Activated T-cell treated with anti-CD3 and anti-CD28 coated beads, Interleukin-2, amount 50 U/mL, for 72 hours (primary cell): ENCODE results near the gene NPIPB2. TPM values are rescaled to one million over a fixed set of nuclear protein-coding genes. Genes with fewer than 3 reads are reported as not detected.

Experiments used
- ATAC-seq, 2 donors: fragments of 150-1000 bp; cut with Tn5 transposase; replicated peaks in 1 of 2; 2 replicates each; pipeline ENCODE4 v1.10.0; 2021; ENCODE audit warnings: moderate library complexity in 2 of 2, mild to moderate bottlenecking in 1 of 2
- DNase-seq, 2 donors: peaks; one replicate each; pipeline ENCODE4 v3.0.0; 2021 to 2022; ENCODE audit warnings: mixed read lengths in 1 of 2
- H3K27ac Mint-ChIP-seq: one replicate; pipeline ENCODE4 v1.8.0; 2022; ENCODE audit warnings: mild to moderate bottlenecking, moderate library complexity, mixed read lengths
- H3K27me3 Mint-ChIP-seq: one replicate; pipeline ENCODE4 v1.8.0; 2022; ENCODE audit warnings: low read depth, mixed read lengths
- H3K36me3 Mint-ChIP-seq, 2 donors: one replicate each; pipeline ENCODE4 v1.8.0; 2022; ENCODE audit warnings: mixed read lengths in 2 of 2, mild to moderate bottlenecking in 1 of 2; ENCODE audit not compliant: insufficient read depth in 2 of 2
- H3K4me1 Mint-ChIP-seq: one replicate; pipeline ENCODE4 v1.8.0; 2022; ENCODE audit warnings: low read depth, mixed read lengths
- H3K4me3 Mint-ChIP-seq, 2 donors: one replicate each; pipeline ENCODE4 v1.8.0; 2022; ENCODE audit warnings: mild to moderate bottlenecking in 2 of 2, mixed read lengths in 2 of 2, moderate library complexity in 2 of 2
- H3K9me3 Mint-ChIP-seq, 2 donors: one replicate each; pipeline ENCODE4 v1.8.0; 2022; ENCODE audit warnings: mixed read lengths in 2 of 2
- total RNA-seq, 2 donors: library from RNA; stranded (reverse); gene quantifications; one replicate each; pipeline ENCODE4 v1.2.3, GENCODE V29; 2022

The NPIPB2 gene
- total RNA-seq, 2 donors from 2014 or later, result 13.3 to 17.3 TPM

- H3K27me3 Mint-ChIP-seq, result no peaks in the 10 kb centered on the region
- H3K4me3 Mint-ChIP-seq, result no peak overlapping the region
- peaks cover 3 to 15% of the 10 kb centered on the region in 2 donors for H3K36me3 Mint-ChIP-seq
- ATAC-seq (no peak), DNase-seq (no peak)
- peak overlapping the region; percentile 81 for H3K27ac Mint-ChIP-seq
- no peaks in the 10 kb centered on the region for H3K9me3 Mint-ChIP-seq
- H3K4me1 Mint-ChIP-seq, result peaks cover 57% of the 10 kb centered on the region
Measured at GRCh38 chr16:11907160-11907970, 34.5 kb downstream of the NPIPB2 start.

- Mint-ChIP-seq H3K27ac (no peak overlapping the region), H3K4me1 (peaks cover 44% of the 10 kb centered on the region), H3K9me3 (no peaks in the 10 kb centered on the region), H3K4me3 (no peak overlapping the region), H3K36me3 (peaks cover 3 to 10% of the 10 kb centered on the region in 2 donors), H3K27me3 (no peaks in the 10 kb centered on the region)
- DNase-seq, result no peak
- ATAC-seq, result no peak
Measured at GRCh38 chr16:11903906-11904305, 37.9 kb downstream of the NPIPB2 start.

GRCh38 chr16:11901091-11901490 is 40.8 kb downstream of the NPIPB2 start:
- H3K9me3 Mint-ChIP-seq, result no peaks in the 10 kb centered on the region

GRCh38 chr16:11896486-11897176 is 45.2 kb downstream of the NPIPB2 start:
- peaks cover 0 to 12% of the 10 kb centered on the region in 2 donors for H3K36me3 Mint-ChIP-seq
- H3K4me3 Mint-ChIP-seq, result peak overlapping the region in 1 of 2 donors; percentile 1
- H3K27me3 Mint-ChIP-seq, result no peaks in the 10 kb centered on the region
- peak in 1 of 2 donors; percentile 69 for ATAC-seq
- no peak for DNase-seq
- peak overlapping the region; percentile 83 for H3K27ac Mint-ChIP-seq
- peaks cover 42% of the 10 kb centered on the region for H3K4me1 Mint-ChIP-seq
- no peaks in the 10 kb centered on the region for H3K9me3 Mint-ChIP-seq

More at GRCh38 chr16:11901091-11901490, 40.8 kb downstream of the NPIPB2 start:
- ATAC-seq (peak; percentile 31 to 58), DNase-seq (no peak)
- peak overlapping the region; percentile 87 for H3K27ac Mint-ChIP-seq
- peaks cover 3 to 7% of the 10 kb centered on the region in 2 donors for H3K36me3 Mint-ChIP-seq
- peak overlapping the region in 1 of 2 donors; percentile 25 for H3K4me3 Mint-ChIP-seq
- no peaks in the 10 kb centered on the region for H3K27me3 Mint-ChIP-seq
- H3K4me1 Mint-ChIP-seq, result peaks cover 44% of the 10 kb centered on the region

- Mint-ChIP-seq H3K36me3 (peaks cover 0 to 18% of the 10 kb centered on the region in 2 donors), H3K9me3 (no peaks in the 10 kb centered on the region), H3K4me1 (peaks cover 20% of the 10 kb centered on the region), H3K4me3 (no peak overlapping the region), H3K27ac (no peak overlapping the region), H3K27me3 (no peaks in the 10 kb centered on the region)
- ATAC-seq (no peak), DNase-seq (no peak)
Measured at GRCh38 chr16:11893571-11893970, 48.3 kb downstream of the NPIPB2 start.

GRCh38 chr16:11892761-11893160 is 49.1 kb downstream of the NPIPB2 start:
- Mint-ChIP-seq H3K27ac (no peak overlapping the region), H3K4me1 (peaks cover 14% of the 10 kb centered on the region), H3K27me3 (no peaks in the 10 kb centered on the region), H3K4me3 (no peak overlapping the region), H3K9me3 (no peaks in the 10 kb centered on the region), H3K36me3 (peaks cover 0 to 24% of the 10 kb centered on the region in 2 donors)
- DNase-seq (no peak), ATAC-seq (no peak)

- ATAC-seq, result no peak
- peaks cover 0 to 32% of the 10 kb centered on the region in 2 donors for H3K36me3 Mint-ChIP-seq
Measured at GRCh38 chr16:11890231-11890965, 51.4 kb downstream of the NPIPB2 start.

GRCh38 chr16:11886881-11887280 is 55.0 kb downstream of the NPIPB2 start:
- H3K27ac Mint-ChIP-seq, result peak overlapping the region; percentile 66
- no peak overlapping the region for H3K4me3 Mint-ChIP-seq
- DNase-seq (no peak), ATAC-seq (no peak)
- no peaks in the 10 kb centered on the region for H3K4me1 Mint-ChIP-seq
- no peaks in the 10 kb centered on the region for H3K9me3 Mint-ChIP-seq
- H3K27me3 Mint-ChIP-seq, result no peaks in the 10 kb centered on the region
- peaks cover 0 to 32% of the 10 kb centered on the region in 2 donors for H3K36me3 Mint-ChIP-seq

More at GRCh38 chr16:11890231-11890965, 51.4 kb downstream of the NPIPB2 start:
- Mint-ChIP-seq H3K27me3 (no peaks in the 10 kb centered on the region), H3K9me3 (no peaks in the 10 kb centered on the region), H3K4me1 (no peaks in the 10 kb centered on the region), H3K27ac (no peak overlapping the region), H3K4me3 (no peak overlapping the region)
- DNase-seq, result no peak

GRCh38 chr16:11884035-11884434 is 57.8 kb downstream of the NPIPB2 start:
- DNase-seq (no peak), ATAC-seq (no peak)
- Mint-ChIP-seq H3K36me3 (peaks cover 2 to 26% of the 10 kb centered on the region in 2 donors), H3K27ac (no peak overlapping the region), H3K9me3 (no peaks in the 10 kb centered on the region), H3K4me3 (no peak overlapping the region), H3K27me3 (no peaks in the 10 kb centered on the region), H3K4me1 (no peaks in the 10 kb centered on the region)

GRCh38 chr16:11880007-11880406 is 61.8 kb downstream of the NPIPB2 start:
- no peak for ATAC-seq
- Mint-ChIP-seq H3K4me1 (no peaks in the 10 kb centered on the region), H3K27ac (peak overlapping the region; percentile 89), H3K36me3 (peaks cover 2 to 8% of the 10 kb centered on the region in 2 donors), H3K4me3 (no peak overlapping the region), H3K27me3 (no peaks in the 10 kb centered on the region), H3K9me3 (no peaks in the 10 kb centered on the region)
- no peak for DNase-seq

GRCh38 chr16:11877374-11877773 is 64.5 kb downstream of the NPIPB2 start:
- H3K27me3 Mint-ChIP-seq, result no peaks in the 10 kb centered on the region
- ATAC-seq (no peak), DNase-seq (no peak)
- no peak overlapping the region for H3K4me3 Mint-ChIP-seq
- H3K27ac Mint-ChIP-seq, result no peak overlapping the region
- peaks cover 4 to 17% of the 10 kb centered on the region in 2 donors for H3K36me3 Mint-ChIP-seq
- no peaks in the 10 kb centered on the region for H3K4me1 Mint-ChIP-seq
- H3K9me3 Mint-ChIP-seq, result no peaks in the 10 kb centered on the region
